Osteocyte (in vitro differentiated cells): ENCODE data around the gene LSM10. TPM values are rescaled to one million over a fixed set of nuclear protein-coding genes. Genes with fewer than 3 reads are reported as not detected.

Experiments
- DNase-seq: peaks from one replicate; pipeline ENCODE4 v3.0.0; 2021; ENCODE audit warnings: mixed read lengths; ENCODE audit not compliant: unreplicated experiment; ENCODE audit errors: extremely low spot score
- H3K27ac Mint-ChIP-seq: one replicate; pipeline ENCODE4 v1.8.0; 2021; ENCODE audit warnings: mild to moderate bottlenecking, mixed read lengths; ENCODE audit not compliant: unreplicated experiment
- H3K27me3 Mint-ChIP-seq: one replicate; pipeline ENCODE4 v1.8.0; 2021; ENCODE audit warnings: mixed read lengths; ENCODE audit not compliant: unreplicated experiment
- H3K36me3 Mint-ChIP-seq: one replicate; pipeline ENCODE4 v1.8.0; 2021; ENCODE audit warnings: mixed read lengths; ENCODE audit not compliant: unreplicated experiment
- H3K4me1 Mint-ChIP-seq: one replicate; pipeline ENCODE4 v1.8.0; 2021; ENCODE audit warnings: mixed read lengths; ENCODE audit not compliant: unreplicated experiment
- H3K4me3 Mint-ChIP-seq: one replicate; pipeline ENCODE4 v1.8.0; 2021; ENCODE audit warnings: mild to moderate bottlenecking, moderate library complexity, mixed read lengths; ENCODE audit not compliant: unreplicated experiment
- H3K9me3 Mint-ChIP-seq: one replicate; pipeline ENCODE4 v1.8.0; 2021; ENCODE audit warnings: mixed read lengths; ENCODE audit not compliant: unreplicated experiment
- total RNA-seq: library from RNA; stranded (reverse); gene quantifications from 2 replicates; pipeline ENCODE4 v1.2.1, GENCODE V29; 2021
- TF ChIP-seq, protein P1 (sequence below): fragments of 200-600 bp; sonication (generic); IDR thresholded peaks from 2 replicates; pipeline ENCODE4 v1.5.0; 2021; ENCODE audit warnings: antibody characterized with exemption, mild to moderate bottlenecking, moderate library complexity

Gene LSM10
- total RNA-seq, 1 donor from 2014 or later: 48.2 TPM

DNA sequence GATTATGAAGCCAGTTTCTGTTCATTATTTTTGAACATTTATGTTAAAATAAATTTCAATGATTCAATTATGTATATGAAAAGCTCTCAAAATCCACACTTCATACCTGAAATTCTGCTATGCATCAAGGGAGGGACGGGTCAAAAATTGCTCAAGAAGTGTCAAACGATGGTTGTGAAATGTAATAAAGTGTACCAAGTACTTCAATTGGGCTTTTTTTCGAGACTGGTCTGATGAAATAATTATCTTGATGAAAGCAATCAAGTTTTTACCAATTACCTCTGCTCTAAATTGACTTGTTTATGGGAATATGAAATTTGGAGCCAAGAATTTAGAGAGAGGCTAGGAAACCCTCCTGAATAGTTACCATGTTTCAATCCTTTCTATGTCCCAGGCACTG is 44.6 kb upstream of the LSM10 start:
- no peaks in the 10 kb centered on the region for H3K27me3 Mint-ChIP-seq
- H3K36me3 Mint-ChIP-seq: no peaks in the 10 kb centered on the region
- no peaks in the 10 kb centered on the region for H3K9me3 Mint-ChIP-seq
- H3K4me3 Mint-ChIP-seq: no peak overlapping the region
- no peak overlapping the region for H3K27ac Mint-ChIP-seq
- TF ChIP-seq, protein P1, sequence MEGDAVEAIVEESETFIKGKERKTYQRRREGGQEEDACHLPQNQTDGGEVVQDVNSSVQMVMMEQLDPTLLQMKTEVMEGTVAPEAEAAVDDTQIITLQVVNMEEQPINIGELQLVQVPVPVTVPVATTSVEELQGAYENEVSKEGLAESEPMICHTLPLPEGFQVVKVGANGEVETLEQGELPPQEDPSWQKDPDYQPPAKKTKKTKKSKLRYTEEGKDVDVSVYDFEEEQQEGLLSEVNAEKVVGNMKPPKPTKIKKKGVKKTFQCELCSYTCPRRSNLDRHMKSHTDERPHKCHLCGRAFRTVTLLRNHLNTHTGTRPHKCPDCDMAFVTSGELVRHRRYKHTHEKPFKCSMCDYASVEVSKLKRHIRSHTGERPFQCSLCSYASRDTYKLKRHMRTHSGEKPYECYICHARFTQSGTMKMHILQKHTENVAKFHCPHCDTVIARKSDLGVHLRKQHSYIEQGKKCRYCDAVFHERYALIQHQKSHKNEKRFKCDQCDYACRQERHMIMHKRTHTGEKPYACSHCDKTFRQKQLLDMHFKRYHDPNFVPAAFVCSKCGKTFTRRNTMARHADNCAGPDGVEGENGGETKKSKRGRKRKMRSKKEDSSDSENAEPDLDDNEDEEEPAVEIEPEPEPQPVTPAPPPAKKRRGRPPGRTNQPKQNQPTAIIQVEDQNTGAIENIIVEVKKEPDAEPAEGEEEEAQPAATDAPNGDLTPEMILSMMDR: no peak
- no peak for DNase-seq
- no peaks in the 10 kb centered on the region for H3K4me1 Mint-ChIP-seq

DNA sequence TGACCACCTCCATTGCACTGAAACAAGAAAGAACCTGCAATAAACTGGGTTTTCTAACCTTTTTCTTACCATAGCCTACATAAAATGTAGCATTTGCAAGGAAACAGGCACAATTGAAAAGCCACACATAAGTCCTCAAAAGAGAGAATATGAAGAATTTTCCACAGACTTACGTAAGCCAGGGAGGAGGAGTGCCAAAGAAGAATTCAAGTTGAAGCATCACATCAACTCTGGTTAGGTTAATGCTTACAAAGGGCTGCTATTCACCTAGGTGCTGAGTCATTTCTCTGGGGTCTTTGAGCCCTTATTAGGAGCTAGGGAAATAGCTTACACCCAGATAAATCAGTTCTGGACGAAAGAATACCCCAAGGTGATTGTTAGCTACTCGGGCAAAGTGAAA is 42.9 kb upstream of the LSM10 start:
- TF ChIP-seq, protein P1: no peak
- no peak overlapping the region for H3K27ac Mint-ChIP-seq
- no peak for DNase-seq
- H3K9me3 Mint-ChIP-seq: no peaks in the 10 kb centered on the region
- no peak overlapping the region for H3K4me3 Mint-ChIP-seq
- H3K36me3 Mint-ChIP-seq: no peaks in the 10 kb centered on the region
- no peaks in the 10 kb centered on the region for H3K27me3 Mint-ChIP-seq
- H3K4me1 Mint-ChIP-seq: no peaks in the 10 kb centered on the region

DNA sequence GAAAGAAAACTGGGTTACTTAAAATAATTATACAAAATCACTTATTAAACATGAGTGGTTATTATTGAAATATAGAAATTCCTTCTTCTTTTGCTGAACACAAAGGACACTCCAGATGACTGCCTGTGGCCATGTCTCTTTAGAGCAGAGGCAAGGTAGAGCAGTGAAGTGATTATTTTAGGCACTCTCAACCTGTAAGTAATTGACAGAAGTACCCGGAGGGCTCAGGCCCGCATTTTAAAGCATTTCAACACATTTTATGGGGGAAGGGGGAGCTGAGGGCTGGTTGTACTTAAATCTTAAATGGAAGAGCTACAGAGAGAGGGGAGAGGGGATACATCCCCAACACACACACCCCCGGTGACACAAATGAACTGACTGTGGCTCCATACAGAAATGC is 42.3 kb upstream of the LSM10 start:
- Mint-ChIP-seq H3K27ac (no peak overlapping the region), H3K9me3 (no peaks in the 10 kb centered on the region), H3K4me3 (no peak overlapping the region), H3K4me1 (no peaks in the 10 kb centered on the region), H3K27me3 (no peaks in the 10 kb centered on the region), H3K36me3 (no peaks in the 10 kb centered on the region)
- DNase-seq: no peak
- TF ChIP-seq, protein P1: no peak

DNA sequence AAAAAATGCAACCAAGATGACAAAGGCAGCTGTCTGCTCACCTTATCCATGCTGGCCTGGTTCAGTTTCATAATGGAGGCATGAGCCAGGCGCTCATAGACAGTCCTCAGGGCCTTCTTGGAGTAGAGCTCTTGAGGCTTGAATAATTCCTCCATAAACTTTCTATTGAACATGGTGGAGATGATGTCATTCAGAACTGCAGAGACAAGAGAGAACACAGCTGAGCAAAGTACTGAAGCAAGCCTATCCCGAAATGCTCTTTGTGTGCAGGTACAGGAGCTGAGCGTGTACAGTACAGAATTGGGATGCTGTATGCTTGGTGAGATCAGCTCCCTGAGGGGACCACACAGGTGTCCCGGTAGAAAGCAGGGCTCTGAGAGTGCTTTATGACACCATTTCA is 41.0 kb upstream of the LSM10 start:
- H3K27ac Mint-ChIP-seq: no peak overlapping the region

DNA sequence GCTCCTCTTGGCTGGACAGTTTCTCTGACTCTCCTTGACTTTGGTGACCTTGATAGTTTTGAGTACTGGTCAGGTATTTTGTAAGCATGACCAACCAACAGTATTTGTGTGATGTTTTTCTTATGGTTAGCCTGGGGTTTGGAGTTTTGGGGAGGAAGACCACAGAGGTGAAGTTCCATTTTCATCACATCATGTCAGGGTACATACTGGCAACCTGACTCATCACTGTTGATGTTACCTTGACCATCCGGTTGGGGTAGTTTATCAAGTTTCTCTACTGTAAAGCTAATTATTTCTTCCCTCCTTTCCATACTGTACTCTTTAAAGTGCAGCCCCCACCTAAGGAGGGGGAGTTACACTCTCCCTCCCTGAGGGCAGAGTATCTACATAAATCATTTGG is 39.1 kb upstream of the LSM10 start:
- H3K27me3 Mint-ChIP-seq: no peaks in the 10 kb centered on the region
- TF ChIP-seq, protein P1: no peak
- H3K36me3 Mint-ChIP-seq: peaks cover 2% of the 10 kb centered on the region
- H3K4me3 Mint-ChIP-seq: no peak overlapping the region
- H3K27ac Mint-ChIP-seq: no peak overlapping the region
- H3K9me3 Mint-ChIP-seq: no peaks in the 10 kb centered on the region
- no peak for DNase-seq
- peaks cover 3% of the 10 kb centered on the region for H3K4me1 Mint-ChIP-seq

More for the DNA sequence above, 41.0 kb upstream of the LSM10 start:
- DNase-seq: no peak
- TF ChIP-seq, protein P1: no peak
- Mint-ChIP-seq H3K27me3 (no peaks in the 10 kb centered on the region), H3K36me3 (no peaks in the 10 kb centered on the region), H3K9me3 (no peaks in the 10 kb centered on the region), H3K4me3 (no peak overlapping the region), H3K4me1 (no peaks in the 10 kb centered on the region)
